ENCODE results near the gene RTN4R. TPM values are rescaled to one million over a fixed set of nuclear protein-coding genes. Genes with fewer than 3 reads are reported as not detected.

Gene RTN4R
- total RNA-seq, 1 experiment from 2014 or later, result 0.30 TPM

DNA sequence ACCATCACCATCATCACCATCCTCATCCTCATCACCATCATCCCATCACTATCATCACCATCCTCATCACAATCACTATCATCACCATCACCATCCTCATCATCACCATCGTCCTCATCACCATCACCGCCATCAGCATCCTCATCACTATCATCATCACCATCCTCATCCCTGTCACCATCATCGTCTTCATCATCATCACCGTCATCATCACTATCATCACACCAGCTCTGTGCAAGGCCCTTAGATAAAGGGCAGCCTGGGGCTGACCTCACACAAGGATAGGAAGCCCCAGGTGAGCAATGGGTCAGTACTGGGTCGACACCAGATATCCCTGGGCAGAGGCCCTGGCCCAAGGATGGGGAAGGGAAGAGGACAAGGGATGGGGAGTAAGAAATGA lies 16.1 kb downstream of the RTN4R start:
- no peak overlapping the region for H3K4me2 ChIP-seq (ENCODE audit: low read depth, low read length, poor library complexity, severe bottlenecking)
- H3K4me1 ChIP-seq (ENCODE audit: low read length), result peaks cover 7% of the 10 kb centered on the region
- no peaks in the 10 kb centered on the region for H4K20me1 ChIP-seq (ENCODE audit: insufficient read depth, low read depth, low read length)
- H3K9me2 ChIP-seq (replicated peaks; ENCODE audit: insufficient read depth, low read length), result no peaks in the 10 kb centered on the region
- H3K9me3 ChIP-seq (ENCODE audit: low read length), result no peaks in the 10 kb centered on the region
- H3K27me3 ChIP-seq (ENCODE audit: low read length), result no peaks in the 10 kb centered on the region
- no peak overlapping the region for H2AFZ ChIP-seq (ENCODE audit: low read length)
- no peak for DNase-seq
- H3K27ac ChIP-seq (ENCODE audit: low read length), result no peak overlapping the region
- no peak overlapping the region for H3K4me3 ChIP-seq (ENCODE audit: low read length)
- no peaks in the 10 kb centered on the region for H3K36me3 ChIP-seq (ENCODE audit: insufficient read depth, low read length)
- no peaks in the 10 kb centered on the region for H3K79me2 ChIP-seq (ENCODE audit: low read length)
- H3K9ac ChIP-seq (ENCODE audit: low read length), result no peak overlapping the region

- Histone ChIP-seq H3K9me3 (ENCODE audit: low read length) (no peaks in the 10 kb centered on the region), H2AFZ (ENCODE audit: low read length) (no peak overlapping the region), H4K20me1 (ENCODE audit: insufficient read depth, low read depth, low read length) (no peaks in the 10 kb centered on the region), H3K36me3 (ENCODE audit: insufficient read depth, low read length) (no peaks in the 10 kb centered on the region), H3K9ac (ENCODE audit: low read length) (no peak overlapping the region), H3K9me2 (replicated peaks; ENCODE audit: insufficient read depth, low read length) (no peaks in the 10 kb centered on the region), H3K27me3 (ENCODE audit: low read length) (no peaks in the 10 kb centered on the region), H3K79me2 (ENCODE audit: low read length) (no peaks in the 10 kb centered on the region), H3K27ac (ENCODE audit: low read length) (no peak overlapping the region), H3K4me2 (ENCODE audit: low read depth, low read length, poor library complexity, severe bottlenecking) (no peak overlapping the region), H3K4me3 (ENCODE audit: low read length) (no peak overlapping the region), H3K4me1 (ENCODE audit: low read length) (peaks cover 12% of the 10 kb centered on the region)
- no peak for DNase-seq
Observed at GRCh38 chr22:20251491-20251890, 16.6 kb downstream of the RTN4R start.

GRCh38 chr22:20249797-20250354 lies 18.2 kb downstream of the RTN4R start:
- DNase-seq, result no peak
- H3K36me3 ChIP-seq (ENCODE audit: insufficient read depth, low read length), result no peaks in the 10 kb centered on the region
- H3K4me2 ChIP-seq (ENCODE audit: low read depth, low read length, poor library complexity, severe bottlenecking), result no peak overlapping the region
- no peak overlapping the region for H2AFZ ChIP-seq (ENCODE audit: low read length)
- H3K27me3 ChIP-seq (ENCODE audit: low read length), result no peaks in the 10 kb centered on the region
- no peak overlapping the region for H3K27ac ChIP-seq (ENCODE audit: low read length)
- H3K79me2 ChIP-seq (ENCODE audit: low read length), result no peaks in the 10 kb centered on the region
- no peak overlapping the region for H3K9ac ChIP-seq (ENCODE audit: low read length)
- no peaks in the 10 kb centered on the region for H4K20me1 ChIP-seq (ENCODE audit: insufficient read depth, low read depth, low read length)
- no peaks in the 10 kb centered on the region for H3K9me3 ChIP-seq (ENCODE audit: low read length)
- peaks cover 29% of the 10 kb centered on the region for H3K4me1 ChIP-seq (ENCODE audit: low read length)
- no peaks in the 10 kb centered on the region for H3K9me2 ChIP-seq (replicated peaks; ENCODE audit: insufficient read depth, low read length)
- H3K4me3 ChIP-seq (ENCODE audit: low read length), result no peak overlapping the region

DNA sequence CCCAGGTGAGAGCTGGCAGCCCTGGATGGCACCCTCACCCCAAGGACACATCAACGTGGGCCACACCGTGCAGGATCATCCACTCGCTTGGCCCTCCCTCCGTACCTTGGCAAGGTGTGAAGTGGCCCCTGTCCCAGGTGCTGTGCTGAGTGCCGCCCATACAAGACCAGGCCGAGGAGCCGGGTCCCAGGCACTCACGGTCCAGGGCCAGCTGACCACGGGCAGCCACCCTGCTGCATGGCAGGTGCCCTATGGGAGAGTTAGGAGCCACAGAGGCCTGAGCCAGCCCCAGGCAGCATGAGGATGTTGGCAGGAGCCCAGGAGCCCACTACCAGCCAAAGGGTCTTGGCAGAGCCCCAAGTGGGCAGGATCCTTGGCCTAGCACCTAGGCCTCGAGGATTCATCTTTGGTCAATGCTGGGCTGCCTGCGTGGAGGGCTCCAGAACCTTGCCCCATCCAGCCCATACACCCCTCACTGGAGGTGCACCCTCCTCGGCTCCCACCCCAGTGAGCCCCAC lies 19.6 kb downstream of the RTN4R start:
- no peak for DNase-seq
- Histone ChIP-seq H3K79me2 (ENCODE audit: low read length) (no peaks in the 10 kb centered on the region), H3K27me3 (ENCODE audit: low read length) (no peaks in the 10 kb centered on the region; the same call in 1 of the 2 replicates), H3K27ac (ENCODE audit: low read length) (no peak overlapping the region), H4K20me1 (ENCODE audit: insufficient read depth, low read depth, low read length) (no peaks in the 10 kb centered on the region), H3K4me2 (ENCODE audit: low read depth, low read length, poor library complexity, severe bottlenecking) (no peak overlapping the region), H2AFZ (ENCODE audit: low read length) (no peak overlapping the region), H3K9ac (ENCODE audit: low read length) (no peak overlapping the region), H3K9me3 (ENCODE audit: low read length) (no peaks in the 10 kb centered on the region), H3K9me2 (replicated peaks; ENCODE audit: insufficient read depth, low read length) (no peaks in the 10 kb centered on the region), H3K36me3 (ENCODE audit: insufficient read depth, low read length) (no peaks in the 10 kb centered on the region), H3K4me3 (ENCODE audit: low read length) (no peak overlapping the region), H3K4me1 (ENCODE audit: low read length) (peaks cover 42% of the 10 kb centered on the region)

DNA sequence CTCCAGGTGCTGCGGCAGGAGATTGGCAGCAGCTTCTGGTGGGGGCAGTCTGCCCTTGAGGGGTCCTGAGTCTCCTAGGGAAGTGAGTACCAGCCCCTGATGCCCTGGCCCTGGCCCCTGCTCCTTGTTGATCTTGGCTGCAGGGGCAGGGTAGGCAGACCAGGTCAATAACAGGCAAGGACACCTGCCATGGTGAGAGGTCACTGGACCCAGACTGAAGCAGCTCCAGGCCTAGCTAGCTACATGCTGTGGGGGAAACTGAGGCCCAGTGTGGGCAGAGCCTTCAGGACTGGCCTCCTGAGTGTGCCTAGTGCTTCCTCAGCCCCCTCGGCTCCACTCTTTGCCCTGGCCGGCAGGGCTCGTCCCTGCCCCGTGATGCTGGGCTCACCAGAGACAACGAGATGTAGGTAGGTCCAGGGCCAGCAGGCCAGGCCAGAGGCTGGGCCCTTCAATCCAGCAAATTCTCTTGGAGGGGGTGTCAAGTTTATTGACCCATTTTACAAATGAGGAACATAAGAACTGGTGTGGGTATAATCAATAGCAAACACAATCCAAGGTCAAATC lies 20.4 kb downstream of the RTN4R start:
- Histone ChIP-seq H3K9me3 (ENCODE audit: low read length) (no peaks in the 10 kb centered on the region), H3K4me3 (ENCODE audit: low read length) (no peak overlapping the region), H3K27me3 (ENCODE audit: low read length) (no peaks in the 10 kb centered on the region; the same call in 1 of the 2 replicates), H3K9ac (ENCODE audit: low read length) (no peak overlapping the region), H3K36me3 (ENCODE audit: insufficient read depth, low read length) (no peaks in the 10 kb centered on the region), H2AFZ (ENCODE audit: low read length) (no peak overlapping the region), H3K79me2 (ENCODE audit: low read length) (no peaks in the 10 kb centered on the region), H4K20me1 (ENCODE audit: insufficient read depth, low read depth, low read length) (no peaks in the 10 kb centered on the region), H3K4me2 (ENCODE audit: low read depth, low read length, poor library complexity, severe bottlenecking) (no peak overlapping the region), H3K4me1 (ENCODE audit: low read length) (peaks cover 50% of the 10 kb centered on the region), H3K27ac (ENCODE audit: low read length) (no peak overlapping the region), H3K9me2 (replicated peaks; ENCODE audit: insufficient read depth, low read length) (no peaks in the 10 kb centered on the region)
- DNase-seq, result no peak

DNA sequence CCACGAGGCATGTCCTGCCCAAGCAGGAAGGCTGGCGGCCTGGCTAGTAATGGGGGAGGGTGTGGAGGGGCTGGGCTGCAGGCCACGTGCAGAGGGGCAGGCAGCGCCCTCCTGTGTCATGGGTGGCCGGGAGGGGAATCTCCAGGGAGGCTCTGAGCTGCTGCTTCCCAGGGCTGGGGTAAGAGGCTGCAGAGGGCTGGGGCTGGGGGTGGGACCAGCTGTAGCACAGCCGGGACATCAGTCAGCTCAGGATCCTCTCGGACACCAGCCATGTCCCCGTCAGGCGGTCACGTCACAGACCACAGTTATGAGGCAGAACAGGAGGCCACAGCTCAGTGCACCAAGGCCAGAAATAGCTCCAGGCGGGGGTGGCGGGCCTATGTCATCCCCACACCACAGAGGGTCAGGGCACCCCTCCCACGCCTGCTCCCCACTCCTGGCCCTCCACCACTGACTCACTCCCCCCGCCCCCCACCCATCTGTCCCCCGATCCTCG lies 21.1 kb downstream of the RTN4R start:
- Histone ChIP-seq H4K20me1 (ENCODE audit: insufficient read depth, low read depth, low read length) (no peaks in the 10 kb centered on the region), H3K9me2 (replicated peaks; ENCODE audit: insufficient read depth, low read length) (no peaks in the 10 kb centered on the region), H3K9me3 (ENCODE audit: low read length) (no peaks in the 10 kb centered on the region), H3K27ac (ENCODE audit: low read length) (no peak overlapping the region), H3K36me3 (ENCODE audit: insufficient read depth, low read length) (no peaks in the 10 kb centered on the region), H3K4me3 (ENCODE audit: low read length) (peak overlapping the region; percentile 51; the same call in 1 of the 2 replicates), H3K4me1 (ENCODE audit: low read length) (peaks cover 50% of the 10 kb centered on the region), H2AFZ (ENCODE audit: low read length) (no peak overlapping the region), H3K9ac (ENCODE audit: low read length) (peak overlapping the region; percentile 65), H3K4me2 (ENCODE audit: low read depth, low read length, poor library complexity, severe bottlenecking) (peak overlapping the region; percentile 60), H3K27me3 (ENCODE audit: low read length) (no peaks in the 10 kb centered on the region; the same call in 1 of the 2 replicates), H3K79me2 (ENCODE audit: low read length) (no peaks in the 10 kb centered on the region)
- peak; percentile 56 for DNase-seq

DNA sequence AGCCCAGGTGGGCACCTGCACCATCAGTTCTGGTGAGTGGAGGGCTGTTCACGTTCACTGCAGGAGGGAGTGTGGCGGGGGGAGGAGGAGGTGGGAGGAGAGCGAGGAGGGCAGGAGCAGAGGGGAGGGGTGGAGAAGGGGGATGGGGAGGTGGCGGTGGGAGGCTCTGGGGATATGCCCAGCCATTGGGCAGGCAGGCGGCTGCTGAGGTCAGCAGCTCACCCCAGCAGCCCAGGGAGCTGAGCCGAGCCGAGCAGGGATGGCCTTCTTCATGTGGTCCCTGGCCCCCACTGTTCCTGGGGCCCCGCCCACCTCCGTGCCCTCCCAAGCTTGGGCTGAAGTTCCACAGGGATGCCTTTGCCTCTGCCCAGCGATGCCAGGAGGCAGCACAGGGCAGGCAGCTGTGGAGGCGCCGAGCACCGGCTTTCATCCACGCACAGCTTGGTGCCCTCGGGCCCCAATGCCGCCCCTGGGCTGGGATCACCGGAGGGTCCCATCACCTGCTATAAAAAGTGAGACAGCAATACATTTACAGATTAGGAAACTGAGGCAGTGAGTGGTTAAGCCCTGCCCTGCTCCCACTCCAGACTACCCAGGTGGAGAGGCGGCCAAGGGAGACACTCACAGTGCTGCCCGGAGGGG lies 21.6 kb downstream of the RTN4R start:
- H3K36me3 ChIP-seq (ENCODE audit: insufficient read depth, low read length), result no peaks in the 10 kb centered on the region
- DNase-seq, result no peak
- H3K9ac ChIP-seq (ENCODE audit: low read length), result peak overlapping the region; percentile 65
- H3K79me2 ChIP-seq (ENCODE audit: low read length), result no peaks in the 10 kb centered on the region
- H3K4me1 ChIP-seq (ENCODE audit: low read length), result peaks cover 50% of the 10 kb centered on the region
- H3K4me2 ChIP-seq (ENCODE audit: low read depth, low read length, poor library complexity, severe bottlenecking), result peak overlapping the region; percentile 60
- no peaks in the 10 kb centered on the region; the same call in 1 of the 2 replicates for H3K27me3 ChIP-seq (ENCODE audit: low read length)
- no peak overlapping the region for H2AFZ ChIP-seq (ENCODE audit: low read length)
- peak overlapping the region; percentile 51; the same call in 1 of the 2 replicates for H3K4me3 ChIP-seq (ENCODE audit: low read length)
- no peaks in the 10 kb centered on the region for H4K20me1 ChIP-seq (ENCODE audit: insufficient read depth, low read depth, low read length)
- H3K27ac ChIP-seq (ENCODE audit: low read length), result no peak overlapping the region
- H3K9me3 ChIP-seq (ENCODE audit: low read length), result no peaks in the 10 kb centered on the region
- no peaks in the 10 kb centered on the region for H3K9me2 ChIP-seq (replicated peaks; ENCODE audit: insufficient read depth, low read length)

All from Karpas-422 (cell line).